ENCODE results near the gene NARF. TPM values are rescaled to one million over a fixed set of nuclear protein-coding genes. Genes with fewer than 3 reads are reported as not detected.
"Not testable (repeated sequence)": the region's sequence is repeated elsewhere in the genome, so short reads cannot be mapped to it uniquely, and the experiment has no call there.

NARF gene
- total RNA-seq, 1 donor from 2014 or later = 110 TPM

DNA sequence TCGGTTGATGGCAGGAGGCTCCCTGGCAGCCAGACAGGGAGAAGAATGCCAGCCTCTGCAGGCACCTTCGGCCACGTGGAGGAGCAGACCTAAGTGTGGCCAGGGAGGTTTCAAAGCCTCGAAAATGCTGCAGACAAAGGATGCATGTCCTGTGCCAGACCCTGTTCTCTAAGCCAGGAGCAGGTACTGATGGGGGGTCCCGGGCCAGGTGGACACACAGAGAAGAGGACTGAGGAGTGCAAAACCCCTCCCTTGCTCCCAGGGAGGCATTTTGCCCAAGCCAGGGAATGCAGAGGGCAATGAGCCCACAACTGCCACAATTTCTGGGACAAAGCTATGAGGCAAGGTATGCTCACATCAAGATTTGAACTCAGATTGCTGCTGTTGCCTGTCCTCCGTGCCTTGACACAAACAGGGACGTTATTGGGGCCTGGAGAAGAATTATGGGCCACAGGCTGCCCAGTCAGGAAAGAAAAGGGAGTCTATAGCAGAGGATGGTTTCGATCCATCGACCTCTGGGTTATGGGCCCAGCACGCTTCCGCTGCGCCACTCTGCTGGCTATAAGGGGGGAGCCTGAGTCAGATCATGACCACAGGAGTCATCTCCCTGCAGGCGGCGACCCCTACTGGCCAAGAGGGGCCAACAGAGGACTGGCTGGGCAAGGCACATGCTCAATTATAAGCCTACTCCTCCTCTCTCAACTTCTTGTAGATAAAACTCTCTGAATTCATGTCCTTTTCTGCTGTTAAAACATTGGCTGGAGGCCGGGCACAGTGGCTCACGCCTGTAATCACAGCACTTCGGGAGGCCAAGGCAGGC lies 35.9 kb downstream of the NARF start:
- intact Hi-C loops (cut with micrococcal nuclease) = loop anchor here (1.0 to 10.0 kb wide), 4 partner anchors 36 to 143 kb away; partner anchors contain the start of genes HEXD, NARF and OGFOD3

DNA sequence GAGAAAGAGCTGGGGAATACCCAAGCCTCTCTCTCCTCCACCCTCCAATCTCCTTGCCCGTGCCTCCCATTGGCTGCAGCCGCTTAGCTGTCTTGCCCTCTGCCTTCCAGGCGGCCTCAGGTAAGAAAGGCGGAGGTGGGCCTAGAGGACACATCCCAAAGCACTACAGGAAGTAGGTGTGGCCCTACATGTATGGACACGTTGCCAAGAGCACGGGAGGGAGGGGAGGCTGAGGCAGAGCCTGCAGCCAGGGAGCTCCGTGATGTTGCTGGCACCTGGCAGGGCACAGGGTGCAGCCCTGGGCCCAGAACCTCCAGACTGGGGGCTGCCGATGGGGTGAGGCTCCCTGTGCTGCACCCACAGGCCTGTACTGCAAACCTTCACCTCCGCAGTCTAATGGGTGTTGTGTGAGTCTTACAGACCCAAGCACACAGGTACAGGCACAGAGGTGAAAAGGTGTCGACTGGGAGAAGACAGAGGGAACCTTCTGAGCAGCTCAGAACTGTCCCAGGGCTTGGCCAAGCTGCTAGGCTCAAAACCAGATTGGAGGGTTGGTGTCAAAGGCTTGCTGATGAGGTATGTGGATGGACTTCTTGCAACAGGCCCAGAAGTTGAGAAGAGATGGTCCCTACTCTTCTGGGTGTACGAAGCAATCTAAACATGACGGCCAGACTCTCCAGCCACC lies 37.4 kb downstream of the NARF start:
- intact Hi-C loops (cut with micrococcal nuclease) = loop anchor here (2.0 to 10.0 kb wide), 4 partner anchors 37 to 81 kb away; partner anchors contain the start of genes CYBC1, HEXD, NARF and OGFOD3

DNA sequence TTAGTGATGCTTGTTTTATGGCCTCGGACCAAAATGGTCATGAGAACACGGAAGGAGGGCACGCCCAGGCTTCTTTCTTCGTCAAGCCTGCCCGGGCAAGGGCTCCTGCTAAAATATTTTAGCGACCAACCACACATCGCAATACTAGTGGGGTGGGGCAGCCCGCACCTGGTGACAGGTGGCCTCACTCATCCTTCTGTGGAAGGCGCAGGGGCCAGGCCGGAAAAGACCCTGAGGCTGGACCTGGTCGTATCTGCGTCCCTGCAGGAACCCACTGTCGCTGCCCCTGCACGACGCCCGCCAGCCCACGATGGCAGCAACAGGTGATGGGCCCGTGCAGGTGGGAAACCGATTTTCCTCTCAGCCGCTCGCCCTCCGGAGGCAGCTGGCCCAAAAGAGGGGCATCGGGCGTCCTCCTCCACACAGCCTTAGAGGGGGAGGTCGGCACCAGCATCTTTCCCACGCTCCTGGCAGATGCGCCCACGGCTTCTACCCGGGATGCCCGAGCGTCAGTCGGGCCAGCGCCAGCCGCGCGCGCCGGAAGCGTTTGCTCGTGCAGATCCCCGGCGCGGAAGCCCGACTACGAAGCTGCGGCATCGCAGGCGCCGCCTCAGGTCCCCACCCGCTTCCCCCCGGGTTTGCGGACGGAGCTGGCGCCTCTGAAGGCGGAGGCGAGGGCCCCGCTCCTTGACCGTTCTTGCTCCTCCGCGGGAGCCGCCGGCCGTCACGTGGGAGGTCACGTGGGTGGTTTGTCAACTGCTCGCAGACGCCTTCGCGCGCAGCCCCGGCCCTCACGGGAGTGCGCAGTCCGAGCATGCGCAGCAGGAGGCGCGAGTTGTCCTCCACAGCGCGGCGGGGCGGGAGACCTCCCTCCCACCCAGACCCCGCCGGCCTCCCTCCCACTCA lies 38.2 kb downstream of the NARF start:
- intact Hi-C loops (cut with micrococcal nuclease) = loop anchor here (1.0 to 10.0 kb wide), 4 partner anchors 23 to 82 kb away; partner anchors contain the start of genes CYBC1, FOXK2, HEXD and OGFOD3

DNA sequence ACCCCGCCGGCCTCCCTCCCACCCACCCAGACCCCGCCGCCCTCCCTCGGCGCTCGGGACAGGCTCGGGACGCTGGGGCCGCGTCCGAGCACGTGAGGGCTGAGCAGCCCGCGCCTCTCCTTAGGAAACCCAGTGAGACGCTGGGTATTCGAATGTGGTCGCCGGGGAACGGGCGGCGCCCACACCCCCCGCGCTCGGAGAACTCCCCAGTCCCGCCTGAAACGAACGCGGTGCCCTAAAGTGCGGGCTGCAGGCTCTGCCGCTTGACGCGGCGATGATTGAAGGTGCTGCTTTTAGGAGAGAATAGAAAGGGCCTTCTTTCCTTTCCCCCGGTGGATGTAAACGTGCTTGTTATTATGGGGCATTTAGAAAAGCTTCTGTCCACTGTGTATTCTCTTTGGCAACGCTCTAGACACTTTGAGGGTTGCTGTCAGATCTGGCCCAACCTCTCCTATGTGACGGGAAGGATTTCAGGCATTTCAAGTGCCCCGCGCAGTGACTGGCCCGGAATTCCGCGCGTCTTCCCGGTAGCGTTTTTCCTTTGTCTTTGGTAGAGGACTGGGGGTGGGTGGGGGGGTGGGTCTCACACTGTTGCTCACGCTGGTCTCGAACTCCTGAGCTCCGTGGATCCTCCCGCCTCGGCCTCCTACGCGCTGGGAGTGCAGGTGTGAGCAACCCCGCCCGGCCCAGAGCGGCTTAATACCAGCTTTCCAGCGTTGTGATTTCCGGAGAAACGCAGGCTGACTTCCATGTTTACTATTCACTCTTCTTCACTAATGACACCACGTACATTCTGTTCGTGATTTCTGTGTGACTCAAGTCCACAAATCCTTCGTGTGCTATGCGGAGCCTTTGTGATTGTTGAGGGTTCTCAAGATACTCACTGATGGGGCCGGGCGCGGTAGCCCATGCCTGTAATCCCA lies 39.2 kb downstream of the NARF start:
- intact Hi-C loops (cut with micrococcal nuclease) = loop anchor here (1.0 to 10.0 kb wide), 4 partner anchors 22 to 83 kb away; partner anchors contain the start of genes CYBC1, FOXK2, HEXD and OGFOD3

DNA sequence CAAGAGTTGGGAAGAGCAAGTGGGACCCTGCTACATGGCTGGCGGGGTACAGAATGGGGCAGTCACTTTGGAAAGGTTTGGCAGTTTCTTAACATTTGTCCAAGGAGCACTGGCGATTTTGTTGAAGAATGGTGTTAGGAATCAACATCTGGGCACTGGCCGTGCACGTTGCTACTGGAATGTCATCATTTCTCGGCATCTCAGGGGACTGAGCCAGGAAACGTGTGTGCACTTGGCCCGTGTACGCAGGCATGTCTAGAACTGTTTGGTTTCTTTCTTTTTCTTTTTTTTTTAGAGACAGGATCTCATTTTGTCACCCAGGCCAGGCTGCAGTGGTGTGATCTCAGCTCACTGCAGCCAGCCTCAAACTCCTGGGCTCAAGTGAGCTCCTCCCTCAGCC lies 43.7 kb downstream of the NARF start:
- intact Hi-C loops (cut with micrococcal nuclease) = no loop called here

DNA sequence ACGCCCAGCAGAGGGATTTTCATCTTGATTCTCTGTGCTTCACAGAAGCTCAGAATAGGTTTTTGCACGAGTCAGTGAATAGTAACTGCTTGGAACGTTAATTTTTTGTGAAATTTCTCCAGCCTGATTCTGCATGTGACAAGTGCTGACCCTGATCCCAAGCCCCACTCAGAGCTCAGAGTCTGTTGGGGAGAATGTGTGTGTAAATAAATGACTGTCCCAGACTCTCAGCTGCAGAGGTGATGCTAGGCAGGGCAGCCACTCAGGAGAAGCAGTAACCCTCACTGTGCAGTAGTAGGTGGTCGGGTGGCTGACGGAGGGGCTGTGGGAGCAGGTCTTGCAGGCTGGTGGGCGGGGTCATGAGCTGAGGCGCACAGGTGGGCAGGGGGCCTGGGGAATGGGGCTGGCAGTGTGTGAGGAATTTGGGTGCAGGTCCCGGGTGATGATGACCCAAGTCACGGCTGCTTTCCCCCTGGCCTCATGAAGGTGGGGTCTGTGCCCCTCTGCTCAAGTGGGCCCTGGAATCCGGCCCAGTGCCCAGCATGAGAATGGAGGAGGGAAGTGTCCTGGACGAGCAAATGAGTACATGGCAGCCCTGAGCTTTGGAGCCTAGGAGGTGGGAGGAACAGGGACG lies 44.7 kb downstream of the NARF start:
- intact Hi-C loops (cut with micrococcal nuclease) = no loop called here

DNA sequence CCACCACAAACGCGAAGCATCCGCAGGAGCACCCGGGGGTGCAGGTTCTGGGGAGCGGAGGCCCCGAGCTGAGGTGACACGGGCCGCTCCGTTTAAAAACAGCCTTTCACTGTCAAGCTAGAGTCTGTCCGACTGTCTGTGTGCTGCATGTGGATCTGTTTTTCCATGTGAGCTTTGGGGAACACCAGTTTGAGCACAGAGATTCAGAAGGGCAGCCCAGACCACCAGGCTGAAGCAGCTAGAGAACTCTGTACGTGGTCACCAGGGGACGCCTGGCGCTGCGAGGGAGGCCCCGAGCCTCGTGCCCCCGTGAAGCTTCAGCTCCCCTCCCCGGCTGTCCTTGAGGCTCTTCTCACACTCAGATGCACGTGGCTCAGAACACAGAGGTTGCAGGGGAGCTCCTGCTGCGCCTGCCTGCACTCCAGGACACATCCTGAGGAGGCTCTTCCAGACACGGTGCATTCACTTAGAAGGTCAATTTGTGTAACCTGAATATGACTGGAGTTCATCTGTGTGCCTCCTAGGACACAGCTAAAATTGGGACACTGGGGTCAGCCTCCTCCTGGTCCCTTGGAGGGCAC lies 45.3 kb downstream of the NARF start:
- intact Hi-C loops (cut with micrococcal nuclease) = no loop called here

DNA sequence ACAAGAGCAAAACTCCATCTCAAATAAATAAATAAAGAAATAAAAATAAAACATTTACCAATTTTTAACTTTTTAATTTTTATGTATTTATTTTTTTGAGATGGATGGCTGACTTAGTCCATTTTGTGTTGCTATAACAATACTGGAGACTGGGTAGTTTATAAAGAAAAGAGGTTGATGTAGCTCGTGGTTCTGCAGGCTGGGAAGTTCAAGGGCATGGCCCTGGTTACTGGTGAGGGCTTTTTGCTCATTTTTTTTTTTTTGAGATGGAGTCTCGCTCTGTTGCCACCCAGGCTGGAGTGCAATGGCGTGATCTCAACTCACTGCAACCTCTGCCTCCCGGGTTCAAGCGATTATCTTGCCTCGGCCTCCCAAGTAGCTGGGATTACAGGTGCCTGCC lies 46.8 kb downstream of the NARF start:
- intact Hi-C loops (cut with micrococcal nuclease) = no loop called here

DNA sequence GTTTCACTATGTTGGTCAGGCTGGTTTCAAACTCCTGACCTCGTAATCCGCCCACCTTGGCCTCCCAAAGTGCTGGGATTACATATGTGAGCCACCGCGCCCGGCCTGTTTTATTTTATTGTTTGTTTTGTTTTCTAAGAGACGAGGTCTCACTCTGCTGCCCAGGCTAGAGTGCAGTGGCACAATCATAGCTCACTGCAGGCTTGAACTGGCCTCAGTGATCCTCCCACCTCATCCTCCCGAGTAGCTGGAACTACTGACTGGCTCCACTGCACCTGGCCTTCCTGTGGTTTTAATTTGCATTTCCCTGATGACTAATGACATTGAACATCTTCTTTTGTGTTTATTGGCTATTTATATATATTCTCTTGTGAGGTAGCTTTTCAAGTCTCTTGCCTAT lies 47.9 kb downstream of the NARF start:
- intact Hi-C loops (cut with micrococcal nuclease) = not testable (repeated sequence)

DNA sequence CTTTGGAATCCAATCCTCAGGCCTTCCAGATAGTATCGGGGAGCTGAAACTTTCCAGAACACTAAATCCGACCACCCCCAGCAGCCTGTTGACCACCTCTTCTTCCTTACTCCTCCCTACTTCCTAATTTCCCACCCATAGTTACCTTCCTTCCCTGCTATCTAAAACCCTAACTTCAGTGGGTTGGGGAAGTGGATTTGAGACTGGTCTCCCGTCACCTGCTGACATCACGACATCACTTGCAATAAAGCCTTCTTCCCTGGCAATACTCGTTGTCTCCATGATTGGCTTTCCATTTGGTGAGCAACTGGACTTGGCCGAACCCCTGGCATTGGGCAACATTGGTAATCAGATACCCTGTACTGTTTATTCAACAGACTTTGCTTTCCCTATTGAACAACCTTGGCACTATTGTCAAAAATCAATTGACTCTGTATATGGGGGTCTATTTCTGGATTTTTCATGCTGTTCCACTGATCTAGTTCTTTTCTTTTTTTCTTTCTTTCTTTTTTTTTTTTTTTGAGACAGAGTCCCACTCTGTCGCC lies 49.2 kb downstream of the NARF start:
- intact Hi-C loops (cut with micrococcal nuclease) = no loop called here

DNA sequence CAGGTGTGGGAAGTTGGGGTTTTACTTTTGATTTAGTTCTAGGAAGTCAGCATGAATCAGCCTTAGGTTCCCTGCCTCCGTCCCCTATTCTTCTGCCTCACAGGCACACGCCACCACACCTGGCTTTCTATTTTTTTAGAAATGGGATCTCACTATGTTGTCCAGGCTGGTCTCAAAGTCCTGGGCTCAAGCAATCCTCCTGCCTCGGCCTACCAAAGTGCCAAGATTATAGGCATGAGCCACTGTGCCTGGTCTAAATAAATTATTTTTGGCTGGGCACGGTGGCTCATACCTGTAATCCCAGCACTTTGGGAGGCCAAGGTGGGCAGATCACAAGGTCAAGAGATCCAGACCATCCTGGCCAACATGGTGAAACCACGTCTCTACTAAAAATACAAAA lies 53.1 kb downstream of the NARF start:
- intact Hi-C loops (cut with micrococcal nuclease) = not testable (repeated sequence)

DNA sequence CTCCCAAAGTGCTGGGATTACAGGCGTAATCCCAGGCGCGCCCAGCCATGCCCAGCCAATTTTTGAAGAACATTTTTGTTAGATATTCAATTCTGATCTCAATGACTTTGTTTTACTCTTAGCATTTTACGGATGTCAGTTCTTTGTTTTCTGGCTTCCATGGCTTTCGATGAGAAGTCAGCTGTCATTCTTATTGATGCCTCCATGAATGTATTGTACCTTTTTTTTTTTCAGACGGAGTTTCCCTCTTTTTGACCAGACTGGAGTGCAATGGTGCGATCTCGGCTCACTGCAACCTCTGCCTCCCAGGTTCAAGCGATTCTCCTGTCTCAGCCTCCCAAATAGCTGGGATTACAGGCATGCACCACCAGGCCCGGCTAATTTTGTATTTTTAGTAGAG lies 55.3 kb downstream of the NARF start:
- intact Hi-C loops (cut with micrococcal nuclease) = not testable (repeated sequence)

DNA sequence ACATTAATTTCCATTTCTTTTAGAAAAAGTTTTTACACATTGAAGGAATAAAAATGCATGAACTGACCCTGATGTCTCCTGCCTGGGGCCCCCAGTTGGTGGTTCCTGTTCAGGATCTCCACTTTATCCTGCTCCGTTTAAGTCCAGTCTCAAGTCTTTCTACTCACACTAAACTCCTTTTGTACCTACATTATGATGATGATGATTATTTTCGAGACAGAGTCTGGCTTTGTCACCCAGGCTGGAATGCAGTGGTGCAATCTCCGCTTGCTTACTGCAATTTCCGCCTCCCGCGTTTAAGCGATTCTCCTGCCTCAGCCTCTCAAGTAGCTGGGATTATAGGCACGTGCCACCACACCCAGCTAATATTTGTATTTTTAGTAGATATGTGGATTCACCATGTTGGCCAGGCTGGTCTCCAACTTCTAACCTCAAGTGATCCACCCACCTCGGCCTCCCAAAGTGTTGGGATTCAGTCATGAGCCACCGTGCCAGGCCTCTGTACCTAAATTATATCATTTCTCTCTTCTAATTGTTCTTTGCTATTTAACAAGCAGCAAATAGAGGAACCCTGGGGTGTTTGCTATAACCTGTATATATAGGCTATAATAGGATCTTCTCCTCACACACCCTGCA lies 58.8 kb downstream of the NARF start:
- intact Hi-C loops (cut with micrococcal nuclease) = no loop called here

DNA sequence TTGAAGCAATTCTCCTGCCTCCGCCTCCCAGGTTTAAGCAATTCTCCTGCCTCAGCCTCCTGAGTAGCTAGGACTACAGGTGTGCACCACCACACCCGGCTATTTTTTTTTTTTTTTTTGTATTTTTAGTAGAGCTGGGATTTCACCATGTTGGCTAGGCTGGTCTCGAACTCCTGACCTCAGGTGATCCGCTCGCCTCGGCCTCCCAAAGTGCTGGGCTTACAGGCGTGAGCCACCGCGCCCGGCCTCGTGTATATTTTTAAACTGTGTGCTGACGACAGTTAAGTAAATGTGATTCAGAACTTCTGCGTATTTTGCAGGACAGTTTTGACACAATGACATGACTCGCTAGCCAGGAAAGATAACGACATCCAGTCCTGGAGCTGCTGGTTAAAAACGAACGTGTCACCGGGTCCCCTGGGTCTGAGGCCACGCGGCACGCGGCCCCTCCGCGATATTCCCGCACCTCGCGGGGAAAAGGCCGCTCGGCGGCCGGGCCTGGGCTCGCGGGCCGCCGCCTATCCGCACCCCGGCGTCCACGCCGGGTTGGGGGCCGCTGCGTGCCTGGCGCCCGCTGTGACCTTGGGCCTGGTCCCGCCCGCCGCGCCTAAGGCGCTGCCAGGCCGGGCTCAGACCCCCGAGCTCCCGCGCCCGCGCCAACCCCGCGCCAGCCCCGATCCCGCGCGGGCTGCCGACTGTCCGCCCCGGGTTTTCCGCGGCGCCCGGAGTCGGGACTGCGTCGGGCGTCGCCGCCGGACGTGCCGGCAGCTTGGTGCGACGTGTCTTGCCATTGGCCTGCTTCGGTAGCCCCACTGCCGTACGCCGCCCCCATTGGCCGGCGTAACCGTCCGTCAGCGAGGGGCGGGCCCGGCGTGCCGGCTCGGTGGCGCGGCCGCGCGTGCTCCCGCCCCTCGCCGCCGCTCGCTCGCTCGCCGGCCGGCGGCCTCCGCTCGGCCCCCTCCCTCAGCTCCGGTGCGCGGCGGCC lies 60.6 kb downstream of the NARF start, which contains the start of gene FOXK2:
Gene FOXK2, plus strand, starts transcription at position 907 of the 985 bp plus-strand sequence. CDS start 157 bp downstream, outside the sequence.
- intact Hi-C loops (cut with micrococcal nuclease) = loop anchor here (1.0 to 2.0 kb wide), 4 partner anchors 22 to 197 kb away; partner anchors contain the start of genes CYBC1, FN3KRP and NARF

DNA sequence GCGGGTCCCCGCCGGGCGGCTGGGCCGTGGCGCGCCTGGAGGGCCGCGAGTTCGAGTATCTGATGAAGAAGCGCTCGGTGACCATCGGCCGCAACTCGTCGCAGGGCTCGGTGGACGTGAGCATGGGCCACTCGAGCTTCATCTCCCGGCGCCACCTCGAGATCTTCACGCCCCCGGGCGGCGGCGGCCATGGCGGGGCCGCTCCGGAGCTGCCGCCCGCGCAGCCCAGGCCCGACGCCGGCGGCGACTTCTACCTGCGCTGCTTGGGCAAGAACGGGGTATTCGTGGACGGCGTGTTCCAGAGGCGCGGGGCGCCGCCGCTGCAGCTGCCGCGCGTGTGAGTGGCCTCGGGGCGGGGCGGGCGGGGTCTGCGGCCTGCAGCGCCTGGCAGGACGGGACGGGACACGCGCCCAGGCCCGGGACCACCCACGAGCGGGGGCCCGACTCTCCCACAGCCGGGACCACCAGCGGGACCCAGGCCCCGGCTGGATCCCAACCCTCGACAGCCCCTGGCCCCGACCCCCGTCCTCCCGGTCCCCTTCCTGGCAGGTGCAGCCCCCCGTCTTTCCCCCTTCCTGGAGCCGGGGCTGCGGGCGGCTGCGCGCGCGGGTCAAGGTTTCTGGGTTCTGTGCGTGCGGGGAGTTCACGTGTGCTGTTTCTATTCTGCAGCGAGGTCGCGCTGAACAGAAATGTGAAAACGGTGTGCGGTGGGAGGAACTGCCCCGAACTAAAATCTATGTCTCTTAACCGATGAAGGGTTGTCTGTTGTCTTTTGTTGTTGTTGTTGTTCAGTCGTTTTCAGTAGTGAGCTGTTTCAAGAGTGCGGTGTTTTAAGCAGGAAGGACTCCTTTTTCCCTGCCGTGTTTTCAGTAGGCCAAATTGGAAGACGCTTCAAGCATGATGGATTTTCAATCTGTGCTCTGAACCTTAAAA lies 61.7 kb downstream of the NARF start:
- intact Hi-C loops (cut with micrococcal nuclease) = loop anchor here (1.0 to 2.0 kb wide), 5 partner anchors 23 to 196 kb away; partner anchors contain the start of genes CYBC1, FN3KRP and NARF

DNA sequence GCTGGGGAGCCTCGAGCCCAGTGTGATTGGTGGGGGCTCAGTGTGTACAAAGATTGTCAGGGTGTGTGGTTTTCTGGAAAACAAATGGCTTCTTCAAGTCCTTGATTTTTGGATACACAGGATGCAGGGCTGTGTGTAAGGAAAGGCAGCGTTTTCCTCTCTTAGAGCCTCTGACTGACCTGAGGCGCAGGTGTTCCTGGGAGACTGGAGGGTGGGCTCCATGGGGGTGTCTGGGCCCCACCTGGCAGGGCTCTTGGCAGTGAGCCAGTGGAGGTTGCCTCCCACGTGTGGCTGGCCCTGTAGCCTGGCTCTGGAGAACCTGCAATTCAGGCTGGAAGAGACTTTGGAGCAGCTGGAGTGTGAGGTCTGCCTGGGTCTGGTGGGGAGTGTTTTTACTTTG lies 66.0 kb downstream of the NARF start:
- intact Hi-C loops (cut with micrococcal nuclease) = no loop called here
